Adrenal gland (tissue), 12 donors: ENCODE results near the gene PVALEF. TPM values are rescaled to one million over a fixed set of nuclear protein-coding genes. Genes with fewer than 3 reads are reported as not detected.

Experiments
- DNase-seq, 7 donors: peaks; one replicate each; pipeline ENCODE4 v3.0.0-alpha.2; 2019 to 2020
- H3K27ac ChIP-seq, 5 donors: fragments of 200-600 bp; sonication (generic) in 4 of 5; 1 replicate in 3 of 5; 2 replicates in 2 of 5; pipeline versions ENCODE4 v1.5.1 to v1.8.0; 2016 to 2020; ENCODE audit warnings: mild to moderate bottlenecking in 1 of 5
- H3K27me3 ChIP-seq: fragments of 200-600 bp; 2 replicates; pipeline ENCODE4 v1.8.0; 2021
- H3K36me3 ChIP-seq, 2 donors: fragments of 200-600 bp; replicated peaks in 1 of 2; 1 replicate in 1 of 2; 2 replicates in 1 of 2; pipeline versions ENCODE4 v1.5.1 to v1.8.0; 2018 to 2022
- H3K4me1 ChIP-seq, 2 donors: fragments of 200-600 bp; replicated peaks in 1 of 2; 1 replicate in 1 of 2; 2 replicates in 1 of 2; pipeline versions ENCODE4 v1.5.1 to v1.8.0; 2018 to 2021
- H3K4me3 ChIP-seq, 4 donors: fragments of 200-600 bp; sonication (generic) in 3 of 4; one replicate each; pipeline ENCODE4 v1.5.1; 2016 to 2018
- H3K9me3 ChIP-seq, 3 donors: fragments of 200-600 bp; sonication (generic) in 1 of 3; replicated peaks in 1 of 3; 1 replicate in 2 of 3; 2 replicates in 1 of 3; pipeline versions ENCODE4 v1.5.1 to v1.8.0; 2016 to 2021
- POLR2A ChIP-seq, 2 donors: fragments of 450-650 bp; IDR thresholded peaks; one replicate each; pipeline ENCODE4 v1.6.1; 2017; ENCODE audit warnings: antibody characterized with exemption in 2 of 2, mild to moderate bottlenecking in 2 of 2, moderate library complexity in 1 of 2
- WGBS, 4 donors: extraction: QIAGEN DNeasy Blood & Tissue Kit in 2 of 4; methylation state at CpG; one replicate each; pipeline versions ENCODE4 v1.1.5 to v1.1.7; 2013 to 2017; 5-methylcytosine and 5-hydroxymethylcytosine counted together
- intact Hi-C, 2 donors: fragments of 100-400 bp; cut with DNase I; formaldehyde crosslinking; loops; one replicate each; pipeline versions ENCODE4 v1.14.1 to v1.15.0; 2022 to 2023
- polyA plus RNA-seq, 3 donors: library from polyadenylated mRNA; stranded (reverse); fragments of 200-250 nt in 2 of 3; fragments of 350-450 nt in 1 of 3; fragmentation: Illumina TruSeq in 1 of 3; extraction: RNeasy Lipid Tissue Mini Kit (QIAGEN cat#74804) in 1 of 3; gene quantifications; one replicate each; pipeline ENCODE4 v1.2.3, GENCODE V29; 2013 to 2014
- total RNA-seq, 9 donors: library from RNA; depleted of rRNA in 4 of 9; stranded (reverse); fragments of >200 nt in 4 of 9; fragments of 120-200 nt in 1 of 9; fragmentation: NEBNext Ultra II Directional in 1 of 9; extraction: Animal tissue kit (Norgen Biotek cat#: 25700) in 1 of 9; gene quantifications; one replicate each; pipeline versions ENCODE4 v1.1.0 to v1.2.4, GENCODE V29; 2013 to 2023
- TF ChIP-seq, protein P1 (sequence below), 6 experiments: fragments of 450-650 bp in 4 of 6; fragments of 200-600 bp in 2 of 6; sonication (generic) in 1 of 6; IDR thresholded peaks; 1 replicate in 5 of 6; 2 replicates in 1 of 6; pipeline versions ENCODE4 v1.5.1 to v1.8.0; 2016 to 2021; ENCODE audit warnings: antibody characterized with exemption in 6 of 6, mild to moderate bottlenecking in 2 of 6, moderate library complexity in 1 of 6
- donor health status: healthy with polysubstance abuse.
- donor health status: Bipolar disorder and iron deficiency.
- donor health status: DM: yes; HTN: yes; CAD: no.
- donor health status: DM: no; HTN: no; CAD: no.
- donor health status: DM: no; HTN: no; CAD: no.
- donor health status: DM: yes; HTN: yes; CAD: no.

Gene PVALEF
- total and polyA plus RNA-seq, 12 donors: not detected

DNA sequence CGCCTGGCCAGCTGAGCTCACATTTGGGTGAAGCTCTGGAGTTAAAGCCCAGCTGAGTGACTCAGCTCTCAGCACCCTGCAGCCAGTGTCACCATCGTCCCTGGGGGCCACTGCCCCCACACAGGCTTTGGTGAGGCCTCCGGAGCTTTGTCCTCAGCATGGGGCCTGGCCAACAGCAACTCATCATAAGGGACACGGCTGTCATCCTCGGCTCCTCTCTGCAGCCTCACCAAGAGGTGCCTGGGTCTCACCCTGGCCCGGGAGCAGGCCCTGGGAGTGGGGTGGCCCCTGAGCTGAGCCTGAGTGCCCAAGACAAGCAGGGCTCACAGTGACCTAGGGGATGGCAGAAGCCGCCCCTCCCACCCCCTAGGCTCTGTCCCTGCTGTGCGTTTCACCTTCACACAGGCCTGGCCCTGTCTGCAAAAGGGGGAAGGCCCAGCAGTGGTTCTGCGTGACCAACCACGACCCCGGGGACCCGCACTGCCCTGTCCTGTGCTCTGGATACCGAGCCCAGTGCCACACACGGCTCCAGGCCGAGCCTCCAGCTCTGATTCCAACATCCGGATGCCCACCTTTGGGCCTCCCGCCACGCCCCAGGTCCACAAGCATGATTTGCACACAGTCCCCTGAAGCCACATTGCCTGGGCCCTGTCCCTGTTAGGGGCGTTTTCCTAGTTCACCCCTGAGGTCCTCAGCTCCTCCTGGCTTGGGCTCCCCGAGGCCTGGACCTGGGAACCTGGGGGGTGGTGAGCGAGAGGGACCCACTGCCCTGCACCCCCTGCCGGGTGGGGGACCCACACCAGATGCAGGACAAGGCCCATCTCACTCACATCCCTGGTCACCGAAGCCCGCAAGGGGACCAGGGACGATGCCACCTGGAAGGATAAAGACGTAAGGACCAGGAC lies 22.5 kb downstream of the PVALEF start:
- DNase-seq: no peak
- no peaks in the 10 kb centered on the region for H3K4me1 ChIP-seq
- H3K36me3 ChIP-seq: no peaks in the 10 kb centered on the region
- no peaks in the 10 kb centered on the region for H3K9me3 ChIP-seq
- WGBS, 4 donors: 89 to 92% (median 90%) methylated on average over 12 to 26 of the region's 26 CpGs
- no peak for TF ChIP-seq POLR2A (IDR thresholded peaks at IDR 0.05)
- TF ChIP-seq, protein P1, sequence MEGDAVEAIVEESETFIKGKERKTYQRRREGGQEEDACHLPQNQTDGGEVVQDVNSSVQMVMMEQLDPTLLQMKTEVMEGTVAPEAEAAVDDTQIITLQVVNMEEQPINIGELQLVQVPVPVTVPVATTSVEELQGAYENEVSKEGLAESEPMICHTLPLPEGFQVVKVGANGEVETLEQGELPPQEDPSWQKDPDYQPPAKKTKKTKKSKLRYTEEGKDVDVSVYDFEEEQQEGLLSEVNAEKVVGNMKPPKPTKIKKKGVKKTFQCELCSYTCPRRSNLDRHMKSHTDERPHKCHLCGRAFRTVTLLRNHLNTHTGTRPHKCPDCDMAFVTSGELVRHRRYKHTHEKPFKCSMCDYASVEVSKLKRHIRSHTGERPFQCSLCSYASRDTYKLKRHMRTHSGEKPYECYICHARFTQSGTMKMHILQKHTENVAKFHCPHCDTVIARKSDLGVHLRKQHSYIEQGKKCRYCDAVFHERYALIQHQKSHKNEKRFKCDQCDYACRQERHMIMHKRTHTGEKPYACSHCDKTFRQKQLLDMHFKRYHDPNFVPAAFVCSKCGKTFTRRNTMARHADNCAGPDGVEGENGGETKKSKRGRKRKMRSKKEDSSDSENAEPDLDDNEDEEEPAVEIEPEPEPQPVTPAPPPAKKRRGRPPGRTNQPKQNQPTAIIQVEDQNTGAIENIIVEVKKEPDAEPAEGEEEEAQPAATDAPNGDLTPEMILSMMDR (IDR thresholded peaks at IDR 0.05): no peak
- H3K4me3 ChIP-seq: no peak overlapping the region
- intact Hi-C loops: no loop called here
- no peaks in the 10 kb centered on the region for H3K27me3 ChIP-seq
- no peak overlapping the region for H3K27ac ChIP-seq

DNA sequence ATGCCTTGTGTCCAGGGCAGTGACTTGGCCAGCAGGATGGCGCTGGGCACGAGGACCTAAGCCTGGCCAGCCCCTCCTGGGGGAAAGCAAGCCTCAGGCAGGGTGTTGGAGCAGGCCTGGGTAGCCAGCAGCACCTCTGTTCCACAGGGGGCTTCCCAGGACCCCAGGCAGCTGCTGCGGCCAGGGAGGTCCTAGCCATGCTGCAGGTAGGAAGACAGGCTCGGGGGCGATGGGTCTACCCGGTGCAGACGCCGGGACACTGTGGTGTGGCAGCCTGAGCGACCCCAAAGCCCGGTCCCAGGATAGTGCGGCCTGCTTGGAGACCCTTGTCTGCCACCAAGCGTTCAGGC lies 23.2 kb downstream of the PVALEF start:
- no peak for DNase-seq
- H3K4me3 ChIP-seq: no peak overlapping the region
- no peaks in the 10 kb centered on the region for H3K4me1 ChIP-seq
- no peaks in the 10 kb centered on the region for H3K36me3 ChIP-seq
- TF ChIP-seq POLR2A (IDR thresholded peaks at IDR 0.05): no peak
- TF ChIP-seq, protein P1 (IDR thresholded peaks at IDR 0.05): no peak
- 94 to 100% (median 96%) methylated on average over 2 to 12 of the region's 12 CpGs for WGBS, 4 donors
- no peak overlapping the region for H3K27ac ChIP-seq
- no peaks in the 10 kb centered on the region for H3K27me3 ChIP-seq
- intact Hi-C loops: no loop called here
- no peaks in the 10 kb centered on the region for H3K9me3 ChIP-seq

DNA sequence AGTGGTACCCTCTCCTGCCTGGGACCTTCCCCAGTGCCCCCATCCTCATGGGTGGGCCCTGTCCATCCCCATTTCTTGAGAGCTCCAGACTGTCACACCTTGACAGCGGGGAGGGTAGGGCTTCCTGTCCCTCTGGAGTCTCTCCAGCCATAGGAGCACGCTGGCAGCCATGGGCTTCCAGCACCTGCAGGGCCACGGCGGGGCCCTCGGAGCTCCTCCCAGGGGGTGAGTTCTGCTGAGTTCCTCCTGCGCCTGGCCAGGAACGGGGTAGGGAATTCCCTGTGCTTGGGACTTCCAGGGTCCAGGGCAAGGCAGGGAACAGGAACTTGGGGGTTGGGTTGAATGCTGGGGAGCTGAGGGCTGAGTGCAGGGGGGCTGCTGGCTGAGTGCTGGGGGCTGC lies 23.7 kb downstream of the PVALEF start:
- Histone ChIP-seq H3K36me3 (no peaks in the 10 kb centered on the region), H3K27me3 (no peaks in the 10 kb centered on the region), H3K4me1 (no peaks in the 10 kb centered on the region), H3K27ac (no peak overlapping the region), H3K9me3 (no peaks in the 10 kb centered on the region), H3K4me3 (no peak overlapping the region)
- 89 to 100% (median 96%) methylated on average over 3 to 7 of the region's 7 CpGs for WGBS, 4 donors
- intact Hi-C loops: no loop called here
- DNase-seq: no peak
- TF ChIP-seq, protein P1 (IDR thresholded peaks at IDR 0.05): no peak
- no peak for TF ChIP-seq POLR2A (IDR thresholded peaks at IDR 0.05)

DNA sequence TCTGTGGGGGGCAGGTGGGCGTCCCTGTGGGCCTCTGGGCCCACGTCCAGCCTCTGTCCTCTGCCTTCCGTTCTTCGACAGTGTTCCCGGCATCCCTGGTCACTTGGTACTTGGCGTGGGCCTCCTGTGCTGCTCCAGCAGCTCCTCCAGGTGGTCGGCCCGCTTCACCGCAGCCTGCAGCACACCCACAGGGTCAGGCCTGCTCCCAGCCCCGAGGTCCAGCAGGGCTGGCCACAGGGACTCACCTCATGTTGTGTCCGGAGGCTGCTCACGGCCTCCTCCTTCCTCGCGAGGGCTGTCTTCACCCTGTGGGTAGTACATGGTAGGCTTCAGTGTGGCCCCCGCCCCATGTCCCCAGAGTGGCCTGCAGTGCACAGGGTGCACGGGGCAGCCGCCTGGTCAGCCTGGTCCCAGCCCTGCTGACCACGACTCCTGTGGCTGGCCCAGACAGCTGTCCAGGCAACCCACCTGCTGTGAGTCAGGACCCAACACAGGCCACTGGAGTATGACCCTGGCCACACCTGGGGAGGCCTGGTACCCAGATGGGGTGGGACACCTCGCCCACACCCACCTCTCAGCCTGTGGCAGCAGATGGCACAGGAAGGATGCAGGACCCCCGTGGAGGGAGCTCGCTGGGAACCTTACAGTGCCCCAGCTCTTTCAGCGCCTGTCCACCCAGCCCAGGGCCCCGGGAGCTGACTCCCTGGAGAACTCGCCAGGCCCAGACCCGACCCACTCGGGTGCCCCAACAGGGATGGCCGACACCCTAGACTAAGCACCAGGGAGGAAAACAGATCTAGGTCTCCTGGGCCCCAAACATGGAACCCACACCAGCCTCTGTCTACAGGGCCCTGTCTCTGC lies 24.6 kb downstream of the PVALEF start:
- 87 to 95% (median 91%) methylated on average over 11 to 27 of the region's 27 CpGs for WGBS, 4 donors
- DNase-seq: peak in 1 of 7 donors; percentile 22
- TF ChIP-seq, protein P1 (IDR thresholded peaks at IDR 0.05): no peak
- TF ChIP-seq POLR2A (IDR thresholded peaks at IDR 0.05): no peak
- Histone ChIP-seq H3K36me3 (no peaks in the 10 kb centered on the region), H3K4me1 (no peaks in the 10 kb centered on the region), H3K27ac (no peak overlapping the region), H3K4me3 (no peak overlapping the region), H3K27me3 (no peaks in the 10 kb centered on the region), H3K9me3 (no peaks in the 10 kb centered on the region)
- intact Hi-C loops: no loop called here
